ENCODE data around the gene ARHGAP25.
"Not testable (repeated sequence)": the region's sequence is repeated elsewhere in the genome, so short reads cannot be mapped to it uniquely, and the experiment has no call there.

Gene ARHGAP25

DNA sequence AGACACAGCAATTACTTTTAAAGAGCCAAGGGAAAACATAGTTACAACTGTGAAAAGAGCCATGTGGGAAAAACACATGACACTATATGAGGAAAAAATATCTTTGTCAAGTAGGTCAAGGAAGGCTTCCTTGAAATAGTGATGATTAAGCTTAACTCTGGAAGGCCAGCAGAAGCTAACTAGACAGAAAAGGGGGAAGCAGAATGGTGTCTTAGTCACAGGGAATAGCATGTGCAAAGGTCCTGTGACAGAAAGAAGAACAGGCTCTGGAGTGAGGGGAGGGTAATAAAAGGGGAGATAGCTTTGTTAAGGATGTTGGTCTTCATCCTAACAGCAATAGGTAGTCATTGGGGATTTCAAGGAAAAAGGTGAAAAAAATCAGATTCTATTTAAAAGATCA is 64.0 kb downstream of the ARHGAP25 start:
- no peak for DNase-seq (ENCODE audit: low spot score)

DNA sequence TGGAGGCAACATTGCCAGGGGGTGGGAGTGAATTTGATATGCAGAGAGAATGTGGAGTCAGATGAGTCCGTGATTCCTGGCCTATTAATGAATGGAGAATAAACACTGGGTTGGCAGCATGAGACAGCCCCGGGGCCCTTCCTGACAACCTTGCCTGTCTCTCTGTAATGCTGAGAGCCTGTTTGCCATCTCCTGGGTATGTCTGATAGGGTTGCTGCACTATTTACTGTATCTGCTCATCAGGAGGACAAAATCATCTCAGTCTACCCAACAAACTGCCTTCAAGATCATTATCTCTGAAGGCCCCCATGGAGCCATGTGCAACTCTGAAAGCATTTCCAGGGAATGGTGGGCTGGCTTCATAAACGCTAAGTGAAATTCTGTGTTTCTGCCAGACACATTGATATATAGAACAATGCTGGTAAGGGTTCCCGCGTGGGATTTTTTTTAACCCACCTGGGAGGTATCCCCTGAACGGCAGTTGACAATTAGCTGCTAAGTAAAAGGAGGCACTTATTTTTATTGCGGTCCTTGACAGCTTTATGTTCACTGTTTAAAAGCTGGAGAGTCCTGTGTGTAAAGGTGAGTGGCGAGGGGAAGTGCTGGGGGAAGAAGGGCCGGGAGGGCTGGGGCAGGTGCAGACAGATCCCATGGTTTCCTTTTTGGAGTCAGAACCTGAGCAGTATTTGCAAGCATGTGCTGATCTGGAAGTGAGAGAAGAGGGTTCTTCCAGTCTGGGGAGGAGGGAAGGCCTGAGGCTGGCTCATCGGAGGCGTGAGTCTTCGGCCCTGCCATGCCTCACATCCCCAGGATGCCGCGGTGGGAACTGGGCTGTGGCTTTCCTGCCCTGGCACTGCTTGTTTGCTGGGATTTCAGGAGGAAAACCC is 64.8 kb downstream of the ARHGAP25 start:
- DNase-seq (ENCODE audit: low spot score) = no peak

DNA sequence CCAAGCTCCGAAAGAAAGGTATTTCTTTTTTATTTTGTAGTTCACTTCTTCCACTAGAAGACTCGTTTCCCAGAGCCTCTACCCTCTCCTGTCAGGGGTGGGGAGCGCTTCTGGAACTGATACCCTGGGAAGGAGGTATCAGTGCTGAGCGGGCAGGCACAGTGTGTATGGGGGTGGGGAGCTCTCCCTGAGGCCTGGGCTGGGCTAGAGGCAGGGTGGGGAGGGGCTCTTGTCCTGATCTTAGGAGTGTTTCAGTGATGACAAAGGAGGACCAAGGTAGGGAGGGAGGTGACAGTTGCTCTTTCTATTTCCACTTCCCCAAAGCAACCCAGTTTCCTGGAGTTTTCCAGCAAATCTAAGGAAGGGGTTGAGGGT is 65.4 kb downstream of the ARHGAP25 start:
- DNase-seq (ENCODE audit: low spot score) = no peak

DNA sequence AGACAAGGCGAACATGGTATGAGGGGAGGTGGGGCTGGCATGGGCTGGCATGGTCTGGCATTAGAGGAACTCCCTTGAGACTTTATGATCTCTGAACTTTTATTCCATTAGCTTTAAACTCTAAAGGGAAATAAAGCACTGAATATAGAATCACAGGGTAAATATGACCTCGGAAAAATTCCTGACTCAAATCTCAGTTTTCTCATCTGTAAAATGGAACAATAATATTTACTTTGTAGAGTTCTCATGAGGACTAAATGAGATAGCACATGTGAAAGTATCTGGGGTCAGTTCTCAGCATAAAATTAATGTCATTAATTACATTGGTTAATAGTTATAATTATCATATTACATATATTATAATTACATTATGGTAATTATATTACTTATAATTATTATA is 65.9 kb downstream of the ARHGAP25 start:
- DNase-seq (ENCODE audit: low spot score) = no peak

DNA sequence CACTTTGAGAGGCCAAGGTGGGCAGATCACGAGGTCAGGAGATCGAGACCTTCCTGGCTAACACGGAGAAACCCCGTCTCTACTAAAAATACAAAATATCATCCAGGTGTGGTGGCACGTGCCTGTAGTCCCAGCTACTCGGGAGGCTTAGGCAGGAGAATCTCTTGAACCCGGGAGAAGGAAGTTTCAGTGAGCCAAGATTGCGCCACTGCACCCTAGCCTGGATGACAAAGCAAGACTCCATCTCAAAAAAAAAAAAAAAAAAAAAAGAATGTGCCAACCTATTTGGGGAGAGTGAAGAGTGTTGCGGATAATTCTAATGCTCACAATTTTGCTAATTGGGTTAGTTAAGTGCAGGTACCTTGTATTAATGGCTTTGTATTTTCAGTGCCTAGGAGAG is 67.5 kb downstream of the ARHGAP25 start:
- not testable (repeated sequence) for DNase-seq (ENCODE audit: low spot score)

DNA sequence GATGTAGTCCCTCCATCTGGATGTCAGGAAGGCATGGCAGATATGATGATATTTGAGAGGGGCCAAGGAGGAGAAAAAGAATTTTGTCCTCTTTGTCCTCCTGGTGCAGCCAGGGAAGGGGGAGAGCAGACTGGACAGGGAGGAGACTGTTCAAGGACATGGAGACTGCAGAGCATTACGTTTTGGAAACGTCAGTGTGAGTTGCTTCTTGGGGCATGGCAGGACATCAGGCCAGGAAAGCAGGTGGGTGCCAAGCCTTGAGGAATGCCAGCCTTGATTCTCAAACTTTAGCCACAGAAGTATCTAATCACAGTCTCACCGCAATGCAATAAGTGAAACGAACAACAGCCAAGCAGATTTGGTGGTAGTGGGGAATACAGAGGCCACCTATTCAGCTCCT is 70.4 kb downstream of the ARHGAP25 start:
- no peak for DNase-seq (ENCODE audit: low spot score)

DNA sequence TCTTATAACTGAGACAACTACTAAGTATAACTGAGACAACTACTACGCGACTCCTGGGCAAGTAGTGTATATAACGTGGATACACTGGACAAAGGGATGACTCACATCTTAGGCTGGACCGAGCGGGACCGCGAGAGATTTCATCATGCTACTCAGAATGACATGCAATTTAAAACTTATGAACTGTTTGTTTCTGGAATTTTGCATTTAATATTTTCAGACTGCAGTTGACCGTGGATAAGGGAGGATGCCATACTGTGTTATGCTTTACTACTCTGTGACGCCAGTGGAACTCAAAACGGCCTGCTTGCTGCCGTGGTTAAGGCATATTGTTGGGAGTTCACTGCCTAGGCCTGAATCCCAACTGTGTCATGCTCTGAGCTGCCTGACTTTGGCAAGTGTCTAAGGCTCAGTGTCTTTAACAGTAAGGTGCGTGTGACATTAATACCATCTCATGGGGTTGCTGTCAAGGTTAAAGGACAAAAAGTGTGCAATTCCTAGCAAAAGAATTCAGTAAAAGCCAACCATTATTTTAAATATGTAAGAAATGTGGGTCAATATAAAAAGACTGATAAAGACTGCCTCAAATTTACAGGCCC is 72.0 kb downstream of the ARHGAP25 start:
- DNase-seq (ENCODE audit: low spot score) = no peak

DNA sequence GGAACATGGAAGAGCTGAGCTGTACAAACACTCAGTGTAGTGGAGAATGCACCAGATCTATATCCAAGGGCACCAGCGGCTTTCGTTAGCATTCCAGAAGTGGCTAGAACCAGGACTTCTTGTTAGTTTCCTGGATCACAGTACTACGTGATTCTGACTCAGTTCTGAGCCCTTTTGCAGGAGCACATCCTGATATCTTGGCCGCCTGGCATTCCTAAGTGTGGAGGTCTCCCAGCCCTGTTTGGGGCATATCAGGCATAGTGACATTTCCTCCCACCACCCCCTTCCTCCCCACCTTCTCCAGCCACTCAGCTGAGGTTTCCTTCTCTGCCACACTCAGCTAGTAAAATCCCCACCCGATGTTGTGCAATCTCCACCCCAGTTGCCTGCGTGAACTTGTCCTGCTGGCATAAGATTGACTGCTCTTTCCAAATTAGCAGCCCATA is 73.2 kb downstream of the ARHGAP25 start:
- no peak for DNase-seq (ENCODE audit: low spot score)

DNA sequence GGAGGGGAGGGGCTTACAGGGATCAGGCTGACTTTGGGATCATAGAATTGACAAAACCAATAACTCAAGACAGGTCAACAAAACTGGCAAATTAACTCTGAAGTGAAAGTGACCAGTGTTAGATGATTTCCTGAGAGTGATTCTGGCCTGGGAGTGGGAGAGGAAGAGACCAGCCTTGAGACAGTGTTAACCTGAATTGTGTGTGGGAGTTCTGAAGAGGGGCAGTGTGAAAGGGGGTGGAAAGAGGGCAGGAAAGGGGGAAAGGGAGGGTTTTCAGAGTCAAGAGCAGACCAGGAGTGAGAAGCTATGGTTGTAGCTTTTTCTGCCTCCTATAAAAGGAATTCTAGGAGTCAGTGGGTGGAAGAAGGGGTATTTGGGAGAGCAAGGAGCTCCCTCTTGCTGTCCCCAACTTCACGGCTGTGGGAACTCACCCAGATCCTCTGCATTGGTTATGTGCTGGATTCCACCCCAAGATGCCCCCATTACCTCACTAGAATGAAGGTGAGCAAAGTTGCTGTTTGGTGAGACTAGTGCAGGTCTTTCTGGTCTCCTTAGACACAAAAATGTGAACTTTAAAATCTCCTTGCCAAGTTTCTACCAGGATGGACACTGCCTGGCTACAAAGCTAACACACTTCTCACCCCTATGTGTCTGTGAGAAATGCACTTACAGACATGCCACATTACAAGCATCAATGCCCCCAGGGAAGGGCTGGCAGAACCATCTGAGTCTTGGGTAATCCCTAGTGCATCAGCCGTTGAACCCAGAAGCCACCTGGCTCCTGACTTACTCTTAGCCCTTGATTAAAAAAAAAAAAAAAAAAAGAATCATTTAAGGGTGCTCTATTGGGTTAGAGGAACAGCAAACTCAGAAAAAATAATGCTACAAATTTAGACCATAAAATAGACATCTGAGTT is 75.0 kb downstream of the ARHGAP25 start:
- DNase-seq (ENCODE audit: low spot score) = no peak

DNA sequence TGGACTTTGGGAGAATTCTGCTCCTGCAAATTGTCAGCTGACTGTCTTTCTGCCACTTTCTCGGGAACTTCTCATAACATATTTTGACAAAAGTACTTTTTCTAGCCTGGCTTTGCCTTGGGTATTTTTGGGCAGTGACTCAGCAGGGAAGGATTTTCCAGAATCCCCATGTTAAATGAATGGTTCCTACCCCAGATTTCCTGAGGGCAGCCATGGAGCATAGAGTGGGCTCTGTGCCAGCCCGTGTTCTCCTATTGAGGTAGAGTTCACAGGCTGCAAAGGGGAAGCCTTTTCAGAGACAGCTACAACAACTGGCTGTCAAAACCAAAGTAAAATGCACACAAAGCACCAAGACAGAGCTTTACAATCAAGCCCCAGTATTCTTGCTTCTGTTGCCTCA is 76.8 kb downstream of the ARHGAP25 start:
- DNase-seq (ENCODE audit: low spot score) = no peak

DNA sequence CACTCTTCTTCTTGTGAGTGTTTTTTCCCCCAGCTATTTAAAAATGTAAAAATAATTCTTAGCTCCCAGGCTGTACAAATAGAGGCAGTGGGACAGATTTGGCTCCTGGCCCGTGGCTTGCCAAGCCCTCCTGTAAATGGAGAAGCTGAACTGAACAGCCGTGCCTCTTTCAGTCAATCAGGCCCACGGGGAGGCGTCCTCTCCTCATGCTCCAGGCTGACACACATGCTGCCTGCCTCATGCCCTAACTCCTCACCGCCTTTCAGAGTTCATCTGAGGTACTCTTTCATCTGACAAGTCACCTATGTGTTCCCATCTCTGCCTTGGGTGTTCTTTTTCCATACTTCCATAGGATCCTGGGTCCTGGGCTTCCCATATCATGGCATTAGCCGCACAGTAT is 77.6 kb downstream of the ARHGAP25 start:
- no peak for DNase-seq (ENCODE audit: low spot score)

DNA sequence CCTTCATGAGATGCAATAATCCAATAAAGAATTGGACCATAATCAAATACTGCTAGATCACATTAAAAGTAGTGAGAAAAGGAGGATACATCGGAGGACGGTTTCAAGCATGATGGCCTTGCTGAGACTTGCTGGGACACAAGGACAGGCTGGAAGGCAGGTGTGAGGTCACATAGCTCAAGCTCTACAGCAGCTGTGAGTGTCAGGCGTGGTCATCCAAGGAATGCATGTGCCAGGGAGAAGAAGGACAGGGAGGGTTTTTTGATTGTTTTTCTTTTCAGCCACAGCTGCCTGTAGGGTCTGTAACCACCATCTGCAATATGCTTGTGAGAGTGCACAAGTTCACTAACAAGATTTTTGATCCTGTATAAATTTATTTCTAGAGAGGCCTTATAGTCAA is 79.0 kb downstream of the ARHGAP25 start:
- no peak for DNase-seq (ENCODE audit: low spot score)

DNA sequence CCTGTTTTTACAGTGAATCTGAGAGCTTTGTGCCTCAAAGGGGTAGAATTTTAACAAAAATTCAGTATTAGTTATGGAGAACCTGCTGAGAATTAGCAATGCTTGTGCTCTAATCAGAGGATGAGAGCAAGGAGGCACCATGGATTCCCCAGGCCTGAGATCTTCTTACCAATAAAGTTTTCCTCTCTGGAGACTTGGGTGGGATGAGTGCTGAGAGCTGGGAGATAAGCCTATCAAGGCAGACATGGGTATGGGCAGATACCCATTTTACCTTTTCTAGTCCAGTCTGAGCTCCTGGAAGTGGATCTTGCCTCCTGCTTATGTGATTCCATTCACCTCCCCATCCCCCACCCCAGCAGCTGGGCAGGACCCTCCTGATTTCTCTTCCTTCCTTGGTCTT is 82.7 kb downstream of the ARHGAP25 start:
- no peak for DNase-seq (ENCODE audit: low spot score)

DNA sequence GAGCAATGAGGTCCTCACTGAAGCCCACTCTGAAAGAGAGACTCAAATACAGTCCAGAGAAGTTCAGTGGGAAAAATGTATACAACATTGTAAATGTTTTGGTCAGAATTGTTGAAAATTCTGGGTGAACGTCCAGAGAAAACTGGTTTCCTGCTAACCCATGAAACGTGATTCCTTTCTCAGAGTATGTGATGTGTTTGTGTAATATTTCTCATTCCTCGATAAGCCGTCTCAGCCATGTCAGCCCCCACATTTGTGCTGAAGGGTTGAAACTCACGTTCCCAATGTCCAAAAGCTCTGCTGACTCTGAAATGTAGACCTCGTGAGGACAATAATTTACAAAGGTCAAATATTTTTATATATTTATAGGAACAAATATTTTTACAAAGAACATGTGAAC is 84.9 kb downstream of the ARHGAP25 start:
- no peak for DNase-seq (ENCODE audit: low spot score)

DNA sequence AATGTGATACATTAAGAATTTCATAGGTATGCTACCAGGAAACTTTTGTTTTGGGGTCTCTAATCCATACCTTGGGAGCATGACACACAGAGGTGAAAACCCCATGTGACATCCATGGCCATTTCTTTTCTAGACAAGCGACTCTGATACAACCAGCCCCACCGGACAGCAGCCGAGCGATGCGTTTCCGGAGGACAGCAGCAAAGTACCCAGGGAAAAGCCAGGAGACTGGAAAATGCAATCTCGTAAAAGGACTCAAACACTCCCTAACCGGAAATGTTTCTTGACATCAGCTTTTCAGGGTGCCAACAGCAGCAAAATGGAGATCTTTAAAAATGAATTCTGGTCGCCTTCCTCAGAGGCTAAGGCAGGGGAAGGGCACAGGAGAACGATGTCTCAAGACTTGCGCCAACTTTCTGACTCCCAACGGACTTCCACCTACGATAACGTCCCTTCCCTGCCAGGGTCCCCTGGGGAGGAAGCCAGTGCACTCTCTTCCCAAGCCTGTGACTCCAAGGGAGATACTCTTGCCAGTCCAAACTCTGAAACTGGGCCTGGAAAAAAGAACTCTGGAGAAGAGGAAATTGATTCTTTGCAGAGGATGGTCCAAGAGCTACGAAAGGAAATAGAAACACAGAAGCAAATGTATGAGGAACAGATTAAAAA is 87.7 kb downstream of the ARHGAP25 start:
- DNase-seq (ENCODE audit: low spot score) = no peak

DNA sequence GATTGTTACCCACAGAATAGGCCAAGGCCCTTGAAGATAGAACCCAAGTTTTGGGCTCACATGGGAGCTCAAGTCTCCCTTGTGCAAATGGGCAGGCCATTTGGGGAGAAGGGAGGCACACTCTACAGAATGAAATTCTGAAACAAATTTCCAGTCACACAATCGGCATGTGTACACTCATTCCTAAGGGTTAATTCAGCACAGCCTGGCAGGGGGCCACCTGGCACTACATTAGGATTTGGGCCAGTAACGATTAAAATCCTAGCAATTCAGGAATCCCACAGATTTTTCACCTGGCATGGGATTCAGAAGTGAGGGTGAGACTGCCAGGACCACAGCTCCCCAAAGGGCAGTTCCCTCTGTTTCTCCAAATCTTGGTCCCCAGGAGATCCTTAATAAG is 90.2 kb downstream of the ARHGAP25 start:
- DNase-seq (ENCODE audit: low spot score) = no peak

DNA sequence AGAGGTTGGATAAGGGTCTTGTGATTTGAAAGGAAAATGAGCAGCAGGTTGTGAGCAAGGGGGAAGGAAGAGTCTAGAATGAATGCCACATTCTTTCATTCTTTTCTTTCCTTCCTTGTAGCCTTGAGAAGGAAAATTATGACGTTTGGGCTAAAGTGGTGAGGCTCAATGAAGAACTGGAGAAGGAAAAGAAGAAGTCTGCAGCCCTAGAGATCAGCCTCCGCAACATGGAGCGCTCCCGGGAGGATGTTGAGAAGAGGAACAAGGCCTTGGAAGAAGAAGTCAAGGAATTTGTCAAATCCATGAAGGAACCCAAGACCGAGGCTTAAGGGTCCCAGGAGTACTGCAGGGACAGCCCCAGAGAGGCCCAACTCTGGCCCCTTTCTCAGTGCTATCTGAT is 91.3 kb downstream of the ARHGAP25 start:
- no peak for DNase-seq (ENCODE audit: low spot score)

DNA sequence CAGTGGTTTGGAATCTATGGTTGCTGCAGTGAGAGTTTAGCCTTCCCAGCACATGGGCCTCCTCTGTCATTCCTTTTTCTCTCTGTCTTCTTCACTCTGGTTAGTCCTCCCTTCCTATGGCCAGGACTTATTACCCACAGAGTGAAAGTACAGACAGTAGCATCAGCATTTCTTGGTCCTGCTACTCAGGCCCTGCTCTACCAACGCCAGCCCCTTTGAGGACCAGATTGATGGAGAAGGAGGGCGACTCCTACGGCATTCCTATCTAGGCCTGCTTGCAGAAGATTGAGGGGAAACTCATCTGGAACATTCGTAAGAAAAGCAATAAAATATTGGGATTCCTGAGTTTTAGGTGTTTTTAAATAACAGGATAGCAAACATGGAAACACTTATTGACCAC is 93.1 kb downstream of the ARHGAP25 start:
- no peak for DNase-seq (ENCODE audit: low spot score)

DNA sequence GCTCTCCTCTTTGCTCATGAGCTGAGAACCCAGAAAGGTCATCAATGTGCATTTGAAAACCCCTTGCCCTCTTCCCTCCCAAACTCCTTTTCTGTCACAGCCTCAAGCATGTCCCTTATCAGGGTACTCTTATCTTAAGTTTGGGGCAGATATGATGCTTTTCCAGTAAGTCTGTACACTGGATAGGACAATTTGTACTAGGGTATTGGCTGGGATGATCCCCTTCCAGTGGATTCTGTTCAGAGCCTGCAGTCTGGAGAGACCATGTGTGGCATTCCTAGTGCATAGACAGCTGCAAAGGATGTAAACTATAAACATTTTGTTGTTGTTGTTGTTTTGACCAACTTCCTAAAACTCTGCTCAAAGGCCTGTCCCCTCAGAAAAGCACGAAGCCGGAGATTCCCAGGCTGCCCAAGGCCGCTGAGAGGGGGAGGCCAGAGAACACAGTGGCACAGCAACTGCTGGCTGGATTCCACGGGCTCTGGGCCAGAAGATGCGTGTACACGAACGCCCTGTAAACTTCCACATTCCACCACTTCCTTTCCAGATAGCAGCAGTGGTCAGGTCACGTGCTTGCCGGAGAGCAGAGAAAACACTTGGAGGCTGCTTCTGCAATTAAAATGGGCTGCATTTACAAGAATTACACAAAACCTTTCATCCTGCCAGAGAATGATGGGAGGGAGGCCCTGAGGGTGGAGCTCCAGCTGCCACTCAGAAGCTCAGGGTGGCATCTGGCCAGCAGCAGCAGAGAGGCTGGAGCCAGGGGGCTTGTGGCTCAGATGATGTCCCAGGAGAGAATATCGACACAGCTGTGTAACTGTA is 94.5 kb downstream of the ARHGAP25 start:
- peak; percentile 91 for DNase-seq (ENCODE audit: low spot score)

DNA sequence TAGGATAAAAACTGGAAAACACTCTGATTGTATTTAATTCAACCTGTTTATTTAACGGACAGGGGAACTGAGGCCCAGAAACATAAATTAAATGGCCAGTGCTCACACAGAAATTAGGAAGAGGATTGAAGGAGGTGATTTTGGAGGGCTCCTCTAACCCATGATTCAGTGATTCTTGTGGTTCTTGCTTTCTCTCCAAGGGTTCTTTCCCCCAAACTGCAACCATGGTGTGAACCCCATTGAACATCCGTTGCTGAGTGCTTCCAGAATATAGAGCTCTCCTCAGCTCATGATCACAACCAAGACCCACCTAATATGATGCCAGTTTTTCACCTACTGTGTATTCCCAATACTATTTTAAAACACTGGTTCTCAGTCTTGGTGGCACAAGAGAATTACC is 95.1 kb downstream of the ARHGAP25 start:
- DNase-seq (ENCODE audit: low spot score) = no peak

DNA sequence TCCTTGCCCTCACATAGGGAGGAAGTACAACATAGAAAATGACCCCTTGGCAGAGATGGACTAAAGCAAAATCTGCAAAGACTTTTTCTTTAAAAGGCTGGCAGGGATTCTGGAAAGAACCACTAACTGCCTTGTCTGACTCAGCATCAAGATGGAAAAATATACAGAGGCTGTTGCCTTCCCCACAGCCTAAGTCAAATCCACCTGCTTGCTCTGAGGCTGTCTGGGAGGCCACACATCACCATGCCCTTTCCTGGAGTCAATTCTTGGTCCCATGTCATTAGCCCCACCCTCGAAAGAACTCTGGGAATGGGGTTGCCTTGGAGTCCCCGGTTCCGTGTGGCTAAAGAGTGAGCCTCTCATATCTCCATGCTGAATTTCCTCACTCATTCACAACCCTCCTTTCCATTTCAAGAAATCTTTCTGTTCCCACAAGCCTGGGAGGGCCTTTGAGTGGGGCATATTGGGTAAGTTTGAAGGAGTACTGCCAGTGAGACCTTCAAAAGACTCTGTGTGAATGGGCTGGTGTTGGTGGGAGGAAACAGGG is 97.1 kb downstream of the ARHGAP25 start:
- no peak for DNase-seq (ENCODE audit: low spot score)

Measured in left forelimb (tissue), 1 donor.